GM19238 (cell line): Measurements from ENCODE around the gene WDR27.

Source experiments
- DNase-seq: peaks from one replicate; pipeline ENCODE4 v3.0.0; 2011; ENCODE audit warnings: low spot score; ENCODE audit not compliant: insufficient read length

The WDR27 gene

DNA sequence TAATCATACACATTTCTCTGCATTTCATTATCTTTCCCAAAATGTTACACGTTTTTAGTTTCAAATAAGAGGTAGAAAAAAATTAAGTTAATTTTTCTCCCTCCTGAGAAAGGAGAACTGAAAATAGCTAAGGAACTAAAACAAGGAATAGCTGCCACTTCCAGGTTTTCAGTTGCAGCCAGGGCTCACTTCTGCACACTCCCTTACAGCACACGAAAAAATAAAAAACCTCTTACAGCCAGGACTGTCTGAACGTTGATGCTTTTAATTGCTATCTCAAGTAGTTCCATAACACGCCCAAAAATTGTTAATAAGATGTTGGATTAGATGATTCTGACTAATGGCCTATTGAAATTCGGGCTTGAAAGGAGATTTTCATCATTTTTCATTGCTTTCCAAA is 294.5 kb downstream of the WDR27 start:
- DNase-seq = no peak
